Epidermal melanocyte (primary cell): Measurements from ENCODE around the gene PLS3.

Experiments
- DNase-seq: peaks from one replicate; pipeline ENCODE4 v3.0.0; 2011; ENCODE audit warnings: low spot score; ENCODE audit not compliant: insufficient read length

PLS3 gene

DNA sequence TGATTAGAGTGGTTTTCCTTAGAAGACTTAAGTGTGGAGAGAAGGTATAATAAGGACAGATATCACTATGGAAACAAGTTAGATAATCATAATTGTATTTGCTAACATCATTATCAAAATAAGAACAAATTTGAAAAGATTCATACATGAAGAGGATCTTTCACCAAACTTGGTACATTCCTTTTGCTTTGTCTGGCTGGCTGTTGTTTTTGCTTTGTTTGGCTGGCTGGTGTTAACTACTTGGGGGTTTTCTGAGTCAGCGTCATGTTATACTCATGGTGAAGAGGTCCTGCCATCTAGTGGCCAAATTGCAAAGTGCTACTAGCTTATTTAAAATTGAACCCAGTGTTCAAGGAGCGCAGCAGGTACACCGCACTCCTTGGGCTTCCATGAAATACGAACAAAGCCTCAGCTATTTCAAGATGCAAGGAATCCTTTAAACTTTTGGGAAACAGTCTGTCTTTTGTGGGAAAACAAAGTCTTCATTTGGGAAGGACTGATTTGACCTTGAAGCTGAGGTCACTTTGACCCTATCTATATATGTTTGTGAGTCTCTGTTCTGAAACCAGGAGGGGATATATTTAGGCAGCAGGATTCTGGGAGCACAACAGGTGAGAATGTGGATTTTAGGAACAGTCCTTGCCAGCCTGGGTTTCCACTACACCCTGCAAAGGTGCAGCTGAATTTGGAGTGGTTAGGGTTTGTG lies 129.7 kb downstream of the PLS3 start:
- DNase-seq: peak; percentile 19

DNA sequence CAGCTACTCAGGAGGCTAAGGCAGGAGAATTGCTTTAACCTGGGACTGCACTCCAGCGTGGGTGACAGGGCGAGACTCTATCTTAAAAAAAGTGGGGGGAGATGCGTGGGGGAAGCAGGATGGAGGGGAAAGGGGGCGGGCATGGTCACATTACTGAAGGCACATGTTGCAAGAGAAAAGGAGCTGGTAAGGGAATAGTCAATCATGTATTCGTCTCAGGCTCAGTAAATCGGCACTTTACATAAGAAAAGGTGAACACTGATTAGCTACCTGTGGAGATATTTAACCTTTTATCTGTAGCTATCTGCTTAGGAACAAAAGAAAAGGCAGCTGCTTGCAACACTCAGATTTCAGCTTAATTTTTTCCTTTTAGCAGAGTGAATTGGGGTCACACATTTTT lies 132.5 kb downstream of the PLS3 start:
- no peak for DNase-seq

DNA sequence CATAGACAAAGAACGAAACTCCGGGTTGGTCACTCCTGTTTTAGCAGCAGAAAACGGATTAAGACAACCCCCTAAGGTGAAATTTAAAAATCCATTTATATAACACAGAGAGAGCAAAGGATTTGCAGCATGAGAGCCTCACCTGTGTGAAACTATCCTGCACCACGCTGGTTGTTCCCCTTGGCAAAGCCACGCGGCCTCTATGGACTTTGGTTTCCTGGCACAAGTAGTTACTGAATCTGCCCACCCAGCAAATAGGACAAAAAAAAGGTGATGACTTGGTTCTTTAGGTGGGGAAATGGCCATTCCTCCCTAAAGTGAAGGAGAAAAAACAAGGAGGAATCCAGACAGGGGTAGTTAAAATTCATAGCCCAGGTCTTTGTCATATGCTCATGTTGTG lies 133.1 kb downstream of the PLS3 start:
- no peak for DNase-seq

DNA sequence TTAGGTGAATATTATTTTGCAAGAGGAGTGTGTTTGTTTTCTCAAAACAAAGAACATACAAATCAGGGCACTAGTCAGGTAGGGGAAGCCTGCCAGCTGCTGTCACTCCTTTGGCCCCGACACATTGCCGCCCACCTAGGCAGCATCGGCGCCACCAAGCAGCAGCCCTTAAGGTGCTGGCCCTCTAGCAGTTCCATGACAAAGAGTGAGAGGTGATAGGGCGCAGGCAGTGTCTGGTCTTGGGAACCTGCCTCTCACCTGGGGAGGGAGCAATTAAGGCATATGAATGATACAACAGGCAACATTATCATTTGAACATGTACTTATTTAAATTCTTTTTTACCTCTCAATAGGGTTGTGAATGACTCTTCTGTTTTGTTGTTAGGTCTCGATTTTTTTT lies 135.1 kb downstream of the PLS3 start:
- no peak for DNase-seq

DNA sequence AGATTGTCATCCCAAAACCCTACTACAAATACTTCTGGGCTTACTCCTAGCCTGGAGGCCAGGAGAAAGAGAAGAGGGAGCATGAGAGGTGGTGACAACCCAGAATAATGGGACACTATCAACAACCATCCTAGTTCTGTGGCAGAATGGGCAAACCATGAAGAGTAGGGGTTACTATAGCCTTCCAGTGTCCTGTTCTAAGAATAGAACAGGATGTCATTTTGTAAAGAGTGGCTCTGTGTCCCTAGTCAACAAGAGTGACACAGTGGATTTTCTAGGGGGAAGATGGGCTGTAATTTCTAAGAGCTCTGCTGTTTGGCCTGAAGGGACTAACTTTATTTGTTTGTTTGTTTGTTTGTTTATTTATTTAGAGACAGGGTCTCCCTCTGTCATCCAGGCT lies 136.0 kb downstream of the PLS3 start:
- DNase-seq: no peak

DNA sequence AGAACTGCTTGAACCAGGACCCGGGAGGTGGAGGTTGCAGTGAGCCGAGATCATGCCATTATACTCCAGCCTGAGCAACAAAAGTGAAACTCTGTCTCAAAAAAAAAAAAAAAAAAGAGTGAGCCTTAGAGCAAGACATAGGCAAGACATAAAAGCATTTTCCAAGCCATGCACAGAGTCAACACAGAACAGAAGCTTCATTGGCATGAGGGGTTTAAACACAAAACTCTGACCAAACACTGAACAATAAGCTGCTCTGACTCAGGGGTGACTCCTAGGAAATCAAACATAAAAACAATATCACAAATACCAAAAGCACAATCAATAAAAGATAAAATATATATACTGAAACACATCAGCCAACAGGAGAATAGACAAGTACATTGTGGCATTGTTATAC lies 136.8 kb downstream of the PLS3 start:
- no peak for DNase-seq
